HG02763 (cell line): Measurements from ENCODE around the gene VWCE.
"Not testable (repeated sequence)": the region's sequence is repeated elsewhere in the genome, so short reads cannot be mapped to it uniquely, and the experiment has no call there.

Experiments
- ATAC-seq: cut with Tn5 transposase; IDR thresholded peaks from one replicate; pipeline ENCODE4 v1.9.1; 2021; ENCODE audit warnings: mild to moderate bottlenecking, moderate library complexity; ENCODE audit not compliant: unreplicated experiment

The VWCE gene

DNA sequence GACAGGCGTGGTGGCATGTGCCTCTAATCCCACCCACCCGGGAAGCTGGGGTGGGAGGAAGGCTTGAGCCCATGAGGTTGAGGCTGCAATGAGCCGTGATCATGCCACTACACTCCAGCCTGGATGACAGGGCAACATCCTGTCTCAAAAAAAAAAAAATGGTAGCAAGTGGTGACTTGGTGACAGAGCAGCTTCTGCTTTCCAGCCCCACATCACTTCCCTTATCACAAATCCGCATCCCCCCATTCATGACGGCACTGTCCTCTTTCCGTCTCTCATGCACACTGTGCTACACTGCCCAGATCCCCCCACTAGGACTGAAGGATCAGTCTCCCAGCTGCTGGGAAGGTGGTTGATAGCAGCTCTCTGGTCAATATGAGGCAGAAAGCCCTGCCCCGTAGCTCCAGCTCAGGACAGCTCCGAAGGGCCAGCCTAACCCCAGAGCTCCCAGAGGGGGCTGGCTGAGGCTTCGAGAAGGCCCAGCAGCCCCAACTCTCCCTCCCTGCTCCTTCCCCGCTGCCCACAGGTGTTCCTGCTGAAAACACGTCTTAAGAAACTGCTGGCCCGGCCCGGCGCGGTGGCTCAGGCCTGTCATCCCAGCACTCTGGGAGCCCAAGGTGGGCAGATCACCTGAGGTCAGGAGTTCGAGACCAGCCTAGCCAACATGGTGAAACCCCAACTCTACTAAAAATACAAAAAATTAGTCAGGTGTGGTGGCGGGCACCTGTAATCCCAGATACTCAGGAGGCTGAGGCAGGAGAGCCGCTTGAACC lies 38.2 kb downstream of the VWCE start:
- no peak for ATAC-seq

GRCh38 chr11:61254403-61255025 lies 40.6 kb downstream of the VWCE start:
- no peak for ATAC-seq

DNA sequence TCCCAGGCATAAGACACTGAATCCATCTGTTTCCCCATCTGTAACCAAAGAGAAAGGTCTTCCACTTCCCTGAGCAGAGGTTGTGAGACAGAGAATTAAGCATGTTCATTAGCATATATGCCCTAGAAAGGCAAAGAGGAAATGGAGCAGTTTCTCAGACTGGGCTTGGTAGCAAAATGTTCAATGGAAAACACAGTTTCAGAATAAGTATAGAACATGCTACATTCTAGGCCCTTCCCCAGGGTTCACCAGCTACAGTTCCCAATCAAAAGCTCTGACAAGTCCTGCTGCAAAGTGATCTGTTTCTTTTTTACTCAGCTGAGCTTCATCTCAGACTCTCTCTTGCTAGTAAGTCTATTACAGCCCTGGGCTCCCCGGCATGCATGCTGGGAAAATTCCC lies 42.8 kb downstream of the VWCE start:
- not testable (repeated sequence) for ATAC-seq

DNA sequence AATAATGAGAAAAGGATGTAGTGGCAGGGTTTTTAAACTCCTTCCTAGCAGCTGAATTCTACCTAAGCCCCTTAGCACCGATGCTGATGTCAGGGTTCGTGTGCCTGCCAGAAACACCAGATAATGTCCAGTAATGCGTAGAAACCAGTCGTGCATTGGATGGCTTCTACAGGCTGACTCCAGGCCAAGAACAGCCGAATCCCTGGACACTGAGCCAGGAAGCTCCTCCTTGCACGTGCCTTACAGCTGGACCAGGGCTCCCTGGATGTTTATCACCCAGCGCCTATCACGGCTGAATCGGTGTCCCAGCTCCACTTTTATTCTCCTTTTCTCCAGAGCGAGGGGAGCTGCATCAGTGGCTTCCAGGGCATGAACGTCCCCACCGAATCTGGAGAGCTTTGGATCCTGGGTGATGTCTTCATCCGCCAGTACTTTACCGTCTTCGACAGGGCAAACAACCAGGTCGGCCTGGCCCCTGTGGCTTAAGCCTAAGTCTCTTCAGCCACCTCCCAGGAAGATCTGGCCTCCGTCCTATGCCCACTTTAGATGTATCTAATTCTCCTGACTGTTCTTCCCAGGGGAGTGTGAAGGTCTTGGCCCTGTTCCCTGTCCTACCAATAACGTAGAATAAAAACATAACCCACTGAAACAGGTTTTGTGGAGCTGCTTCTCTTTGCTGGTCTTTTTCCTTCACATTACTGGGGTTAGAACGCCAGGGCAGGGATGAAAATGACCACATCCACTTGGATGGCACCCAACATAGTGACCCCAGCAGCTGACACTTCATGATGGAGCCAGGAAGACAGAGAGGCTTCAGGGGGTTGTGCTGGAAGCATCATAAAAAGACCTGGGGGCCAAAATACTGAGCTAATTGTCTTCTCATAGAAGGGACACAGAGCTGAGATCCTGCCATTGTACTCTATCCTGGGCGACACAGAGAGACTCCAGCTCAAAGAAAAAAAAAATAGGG lies 44.0 kb downstream of the VWCE start:
- ATAC-seq, result not testable (repeated sequence)

- ATAC-seq, result not testable (repeated sequence)
Observed at GRCh38 chr11:61249201-61249600, 45.9 kb downstream of the VWCE start.

DNA sequence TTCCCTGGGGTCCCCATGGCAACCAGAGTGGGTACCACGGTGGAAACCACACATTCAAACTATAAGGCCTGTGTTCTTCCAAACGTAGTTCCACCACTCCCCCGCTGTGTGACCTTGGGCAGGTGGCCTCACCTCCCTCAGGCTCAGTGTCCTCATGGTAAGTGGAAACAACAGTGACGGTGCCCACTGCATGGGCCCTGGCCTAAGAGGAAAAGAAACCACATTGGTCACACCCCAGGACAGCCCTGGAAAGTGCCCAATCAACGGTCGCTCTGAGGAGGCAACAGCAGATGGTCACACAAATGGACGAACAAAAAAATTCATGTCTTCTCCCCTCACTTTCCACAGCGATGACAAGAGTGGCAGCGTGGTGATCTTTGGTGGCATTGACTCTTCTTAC lies 47.0 kb downstream of the VWCE start:
- ATAC-seq, result not testable (repeated sequence)

DNA sequence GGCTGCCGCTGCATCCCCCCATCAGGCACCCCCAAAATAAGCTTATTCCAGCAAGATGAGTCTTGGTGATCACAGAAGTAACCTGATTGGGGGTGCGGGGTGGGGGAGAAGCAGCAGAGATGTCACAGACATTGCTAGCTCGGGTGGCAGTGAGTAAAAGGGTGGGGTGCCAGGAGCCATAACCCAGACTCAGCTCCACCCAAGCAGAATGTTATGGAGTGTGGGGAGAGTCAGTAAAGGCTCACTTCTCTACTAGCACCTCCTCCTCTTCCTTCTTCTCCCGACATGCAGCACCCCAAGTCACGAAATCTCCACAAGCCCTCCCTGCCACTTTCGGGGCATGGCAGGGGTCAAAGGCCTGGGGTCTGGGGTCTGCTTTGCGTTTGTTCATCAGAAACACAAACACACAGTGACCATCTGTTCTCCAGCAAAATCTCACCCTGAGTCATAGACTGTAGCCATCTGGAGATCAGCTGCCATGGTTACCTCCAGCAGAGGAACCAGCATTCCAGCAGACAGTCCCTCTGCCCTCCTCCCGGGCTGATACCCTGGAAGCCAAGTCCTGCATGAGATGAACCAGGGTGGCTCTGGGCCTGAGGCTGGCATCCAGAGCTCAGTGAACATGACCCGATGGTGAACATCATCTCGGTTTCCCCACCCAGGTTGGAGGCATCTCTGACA lies 49.7 kb downstream of the VWCE start:
- not testable (repeated sequence) for ATAC-seq

- ATAC-seq, result not testable (repeated sequence)
Observed at GRCh38 chr11:61241526-61241925, 53.6 kb downstream of the VWCE start.

DNA sequence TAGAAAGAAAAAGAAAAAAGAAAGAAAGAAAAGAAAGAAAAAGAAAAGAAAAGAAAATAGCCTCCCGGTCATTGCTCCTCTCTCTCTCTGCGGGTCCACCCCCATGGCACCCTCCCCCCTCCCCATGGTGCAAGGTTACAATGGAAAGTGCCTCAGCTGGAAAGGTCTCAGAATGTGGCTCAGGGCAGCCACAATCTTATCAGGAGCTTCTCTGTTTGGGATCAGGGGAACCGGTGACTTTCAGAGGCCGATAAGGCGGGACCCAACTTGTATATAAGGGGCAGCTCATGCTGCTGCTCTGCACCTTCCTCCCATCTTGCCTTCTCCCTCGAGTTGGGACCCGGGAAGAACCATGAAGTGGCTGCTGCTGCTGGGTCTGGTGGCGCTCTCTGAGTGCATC lies 54.2 kb downstream of the VWCE start, which contains the start of gene PGA5:
PGA5 (plus strand) TSS at position 301 of the 400 bp plus-strand sequence; CDS start at position 353, 52 bp downstream.
- ATAC-seq, result not testable (repeated sequence)

GRCh38 chr11:61240288-61240687 lies 54.8 kb downstream of the VWCE start:
- not testable (repeated sequence) for ATAC-seq

DNA sequence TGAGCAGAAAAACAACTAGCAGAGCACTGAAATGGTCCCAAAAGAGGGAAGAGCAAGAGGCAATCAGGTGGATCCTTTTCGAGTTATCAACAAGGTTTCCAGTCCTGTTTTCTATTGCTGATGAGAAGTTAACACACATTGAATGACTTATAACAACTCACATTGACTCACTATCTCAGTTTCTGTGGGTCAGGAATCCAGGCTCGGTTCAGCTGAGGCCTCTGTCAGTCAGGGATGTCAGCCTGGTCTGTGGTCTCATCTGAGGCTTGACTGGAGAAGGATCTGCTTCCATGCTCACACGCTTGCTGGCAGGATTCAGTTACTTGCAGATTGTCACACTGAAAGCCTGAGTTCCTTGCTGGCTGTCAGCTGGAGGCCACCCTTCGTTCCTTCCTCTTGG lies 58.0 kb downstream of the VWCE start:
- not testable (repeated sequence) for ATAC-seq

DNA sequence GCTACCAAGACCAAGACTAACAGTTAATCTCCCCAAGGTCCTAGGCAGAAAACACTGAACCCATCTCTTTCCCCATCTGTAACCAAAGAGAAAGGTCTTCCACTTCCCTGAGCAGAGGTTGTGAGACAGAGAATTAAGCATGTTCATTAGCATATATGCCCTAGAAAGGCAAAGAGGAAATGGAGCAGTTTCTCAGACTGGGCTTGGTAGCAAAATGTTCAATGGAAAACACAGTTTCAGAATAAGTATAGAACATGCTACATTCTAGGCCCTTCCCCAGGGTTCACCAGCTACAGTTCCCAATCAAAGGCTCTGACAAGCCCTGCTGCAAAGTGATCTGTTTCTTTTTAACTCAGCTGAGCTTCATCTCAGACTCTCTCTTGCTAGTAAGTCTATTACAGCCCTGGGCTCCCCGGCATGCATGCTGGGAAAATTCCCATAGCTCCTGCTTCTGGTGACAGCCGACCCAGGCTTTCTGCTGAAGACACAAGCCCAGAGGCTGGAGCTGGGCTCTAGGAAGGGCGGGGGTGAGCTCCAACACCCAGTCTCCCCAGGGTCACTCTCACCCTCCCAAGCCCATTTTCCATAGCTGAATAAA lies 62.5 kb downstream of the VWCE start:
- ATAC-seq, result not testable (repeated sequence)

DNA sequence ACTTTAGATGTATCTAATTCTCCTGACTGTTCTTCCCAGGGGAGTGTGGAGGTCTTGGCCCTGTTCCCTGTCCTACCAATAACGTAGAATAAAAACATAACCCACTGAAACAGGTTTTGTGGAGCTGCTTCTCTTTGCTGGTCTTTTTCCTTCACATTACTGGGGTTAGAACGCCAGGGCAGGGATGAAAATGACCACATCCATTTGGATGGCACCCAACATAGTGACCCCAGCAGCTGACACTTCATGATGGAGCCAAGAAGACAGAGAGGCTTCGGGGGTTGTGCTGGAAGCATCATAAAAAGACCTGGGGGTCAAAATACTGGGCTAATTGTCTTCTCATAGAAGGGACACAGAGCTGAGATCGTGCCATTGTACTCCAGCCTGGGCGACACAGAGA lies 63.5 kb downstream of the VWCE start:
- ATAC-seq, result not testable (repeated sequence)

DNA sequence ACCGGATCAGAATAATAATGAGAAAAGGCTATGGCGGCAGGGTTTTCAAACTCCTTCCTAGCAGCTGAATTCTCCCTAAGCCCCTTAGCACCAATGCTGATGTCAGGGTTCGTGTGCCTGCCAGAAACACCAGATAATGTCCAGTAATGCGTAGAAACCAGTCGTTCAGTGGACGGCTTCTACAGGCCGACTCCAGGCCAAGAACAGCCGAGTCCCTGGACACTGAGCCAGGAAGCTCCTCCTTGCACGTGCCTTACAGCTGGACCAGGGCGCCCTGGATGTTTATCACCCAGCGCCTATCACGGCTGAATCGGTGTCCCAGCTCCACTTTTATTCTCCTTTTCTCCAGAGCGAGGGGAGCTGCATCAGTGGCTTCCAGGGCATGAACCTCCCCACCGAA lies 64.1 kb downstream of the VWCE start:
- not testable (repeated sequence) for ATAC-seq

DNA sequence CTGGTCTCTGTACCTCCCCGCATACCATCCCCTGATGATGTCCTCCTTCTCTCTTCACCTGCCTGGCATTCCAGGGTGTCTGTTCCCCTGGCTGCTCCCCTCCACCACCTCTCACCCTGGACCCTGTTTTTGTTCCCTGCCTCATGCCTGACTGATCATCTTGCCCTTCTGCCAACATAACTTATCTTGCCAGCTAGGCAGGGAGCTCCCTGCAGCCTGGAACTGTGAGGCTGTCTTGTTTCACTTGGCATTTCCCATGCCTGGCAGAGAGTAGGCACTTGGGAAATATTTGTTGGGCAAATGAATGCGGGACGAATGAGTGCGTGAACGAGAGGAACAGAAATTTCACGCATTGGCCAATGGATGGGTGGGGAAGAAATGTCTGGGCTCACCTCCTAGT lies 65.7 kb downstream of the VWCE start:
- not testable (repeated sequence) for ATAC-seq

- ATAC-seq, result not testable (repeated sequence)
Observed at GRCh38 chr11:61226457-61227137, 68.5 kb downstream of the VWCE start.

GRCh38 chr11:61222692-61223091 lies 72.4 kb downstream of the VWCE start:
- ATAC-seq, result not testable (repeated sequence)

- not testable (repeated sequence) for ATAC-seq
Observed at GRCh38 chr11:61222047-61222446, 73.1 kb downstream of the VWCE start, which contains the start of gene PGA4. TSS of gene PGA4 (plus strand) at chr11:61222347. CDS start at chr11:61222401, 54 bp downstream.

- not testable (repeated sequence) for ATAC-seq
Observed at GRCh38 chr11:61219016-61219415, 76.1 kb downstream of the VWCE start.
